Prostate gland (tissue), 2 donors: ENCODE measurements around the gene NUTM2B. TPM values are rescaled to one million over a fixed set of nuclear protein-coding genes. Genes with fewer than 3 reads are reported as not detected.
"Not testable (repeated sequence)": the region's sequence is repeated elsewhere in the genome, so short reads cannot be mapped to it uniquely, and the experiment has no call there.

Source experiments
- DNase-seq: peaks from one replicate; pipeline ENCODE4 v3.0.0-alpha.2; 2019; ENCODE audit warnings: low spot score
- H3K27ac ChIP-seq, 2 donors: fragments of 200-600 bp; sonication (generic); 2 replicates each; pipeline ENCODE4 v1.5.1; 2017 to 2019
- H3K27me3 ChIP-seq: fragments of 200-600 bp; sonication (generic); replicated peaks from 2 replicates; pipeline ENCODE4 v1.5.1; 2019; ENCODE audit not compliant: insufficient read depth
- H3K36me3 ChIP-seq, 2 donors: fragments of 200-600 bp; sonication (generic); 1 replicate in 1 of 2; 2 replicates in 1 of 2; pipeline versions ENCODE4 v1.5.1 to v1.8.1; 2017 to 2019
- H3K4me1 ChIP-seq: fragments of 200-600 bp; sonication (generic); replicated peaks from 2 replicates; pipeline ENCODE4 v1.5.1; 2019
- H3K4me3 ChIP-seq, 2 donors: fragments of 200-600 bp; sonication (generic); 2 replicates each; pipeline ENCODE4 v1.5.1; 2017 to 2019
- H3K9me3 ChIP-seq: fragments of 200-600 bp; sonication (generic); 2 replicates; pipeline ENCODE4 v1.5.1; 2017
- WGBS: methylation state at CpG from one replicate; pipeline ENCODE4 v1.1.5; 2018; 5-methylcytosine and 5-hydroxymethylcytosine counted together
- intact Hi-C: fragments of 100-400 bp; cut with DNase I; formaldehyde crosslinking; loops from one replicate; pipeline ENCODE4 v1.14.2; 2022
- total RNA-seq, 2 donors: library from RNA; depleted of rRNA; stranded (reverse); fragments of >200 nt; gene quantifications; one replicate each; pipeline ENCODE4 v1.1.0, GENCODE V29; 2016

The NUTM2B gene, protein sequence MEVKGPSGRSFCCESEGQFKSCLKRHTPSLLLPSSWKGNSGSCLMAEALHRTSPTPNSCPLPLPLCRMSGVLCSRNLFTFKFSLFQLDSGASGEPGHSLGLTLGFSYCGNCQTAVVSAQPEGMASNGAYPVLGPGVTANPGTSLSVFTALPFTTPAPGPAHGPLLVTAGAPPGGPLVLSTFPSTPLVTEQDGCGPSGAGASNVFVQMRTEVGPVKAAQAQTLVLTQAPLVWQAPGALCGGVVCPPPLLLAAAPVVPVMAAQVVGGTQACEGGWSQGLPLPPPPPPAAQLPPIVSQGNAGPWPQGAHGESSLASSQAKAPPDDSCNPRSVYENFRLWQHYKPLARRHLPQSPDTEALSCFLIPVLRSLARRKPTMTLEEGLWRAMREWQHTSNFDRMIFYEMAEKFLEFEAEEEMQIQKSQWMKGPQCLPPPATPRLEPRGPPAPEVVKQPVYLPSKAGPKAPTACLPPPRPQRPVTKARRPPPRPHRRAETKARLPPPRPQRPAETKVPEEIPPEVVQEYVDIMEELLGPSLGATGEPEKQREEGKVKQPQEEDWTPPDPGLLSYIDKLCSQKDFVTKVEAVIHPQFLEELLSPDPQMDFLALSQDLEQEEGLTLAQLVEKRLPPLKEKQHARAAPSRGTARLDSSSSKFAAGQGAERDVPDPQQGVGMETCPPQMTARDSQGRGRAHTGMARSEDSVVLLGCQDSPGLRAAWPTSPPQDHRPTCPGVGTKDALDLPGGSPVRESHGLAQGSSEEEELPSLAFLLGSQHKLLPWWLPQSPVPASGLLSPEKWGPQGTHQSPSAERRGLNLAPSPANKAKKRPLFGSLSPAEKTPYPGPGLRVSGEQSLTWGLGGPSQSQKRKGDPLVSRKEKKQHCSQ
- 1 to 10 TPM; 1.6 to 6.0 TPM for total RNA-seq

DNA sequence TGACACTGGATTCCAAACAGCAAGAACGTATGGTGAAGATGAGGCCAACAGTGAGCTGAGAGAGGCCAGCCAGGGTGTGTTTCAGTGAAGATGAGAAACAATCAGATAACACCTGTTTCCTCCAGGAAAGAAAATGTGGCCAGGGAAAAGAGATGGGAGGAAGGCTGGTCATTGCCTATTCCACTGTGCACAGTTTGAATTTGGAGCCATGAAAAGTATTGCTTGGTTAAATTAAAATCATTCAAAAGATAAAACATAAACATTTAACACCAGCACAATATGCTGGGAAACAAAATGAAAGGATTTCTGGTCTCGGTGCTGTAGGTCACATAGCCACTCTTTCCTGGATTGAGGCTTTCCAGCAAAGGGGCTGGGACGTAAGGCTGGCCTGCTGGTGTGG is at the start of gene NUTM2B:
Gene NUTM2B, plus strand, starts transcription at position 301 of the 400 bp plus-strand sequence. CDS start 383 bp downstream, outside the sequence.
- H3K4me1 ChIP-seq, DNase-seq, H3K27me3 ChIP-seq, H3K36me3 ChIP-seq, intact Hi-C loops, H3K27ac ChIP-seq, H3K9me3 ChIP-seq, H3K4me3 ChIP-seq: not testable (repeated sequence)
- no CpG with 5 or more reads among the region's 3 CpGs for WGBS

DNA sequence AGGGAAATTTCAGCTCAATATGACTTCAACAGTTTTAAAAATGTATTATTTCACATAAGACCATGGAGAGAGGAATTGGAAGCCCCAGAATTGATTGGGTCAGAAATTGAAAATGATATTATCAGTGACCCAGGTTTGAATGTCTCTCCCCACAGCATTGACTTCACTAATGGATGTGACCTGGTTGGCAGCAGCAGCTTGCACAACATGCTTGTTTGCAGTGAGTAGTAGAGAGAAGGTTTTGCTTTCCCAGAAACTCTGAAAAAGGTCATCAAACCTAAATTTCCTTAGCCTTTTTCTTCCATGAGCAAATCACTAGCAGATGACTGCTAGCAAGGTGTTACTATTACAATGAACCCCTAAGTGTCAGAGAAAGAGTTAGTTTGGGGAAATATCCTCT is 39.7 kb upstream of the NUTM2B start:
- DNase-seq, H3K27me3 ChIP-seq, intact Hi-C loops, H3K9me3 ChIP-seq, H3K27ac ChIP-seq, H3K4me3 ChIP-seq, H3K36me3 ChIP-seq, H3K4me1 ChIP-seq: not testable (repeated sequence)

DNA sequence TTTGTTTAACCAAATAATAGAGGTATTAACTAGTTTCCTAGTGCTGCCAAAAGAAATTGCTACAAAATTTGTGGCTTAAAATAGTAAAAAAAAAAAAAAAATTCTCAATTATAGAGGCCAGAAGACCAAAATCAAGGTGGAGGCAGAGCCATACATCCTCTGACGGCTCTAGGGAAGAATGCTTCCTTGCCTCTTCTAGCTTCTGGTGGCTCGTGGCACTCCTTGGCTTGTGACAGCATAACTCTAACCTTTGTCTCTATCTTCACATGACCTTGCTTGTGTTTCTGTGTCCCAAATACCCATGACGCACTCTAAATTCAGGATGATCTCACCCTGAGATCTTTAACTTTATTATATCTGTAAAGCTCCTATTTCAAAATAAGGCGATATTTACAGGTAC is 38.3 kb upstream of the NUTM2B start:
- 72% methylated on average over 4 of the region's 4 CpGs for WGBS
- intact Hi-C loops, DNase-seq: not testable (repeated sequence)

DNA sequence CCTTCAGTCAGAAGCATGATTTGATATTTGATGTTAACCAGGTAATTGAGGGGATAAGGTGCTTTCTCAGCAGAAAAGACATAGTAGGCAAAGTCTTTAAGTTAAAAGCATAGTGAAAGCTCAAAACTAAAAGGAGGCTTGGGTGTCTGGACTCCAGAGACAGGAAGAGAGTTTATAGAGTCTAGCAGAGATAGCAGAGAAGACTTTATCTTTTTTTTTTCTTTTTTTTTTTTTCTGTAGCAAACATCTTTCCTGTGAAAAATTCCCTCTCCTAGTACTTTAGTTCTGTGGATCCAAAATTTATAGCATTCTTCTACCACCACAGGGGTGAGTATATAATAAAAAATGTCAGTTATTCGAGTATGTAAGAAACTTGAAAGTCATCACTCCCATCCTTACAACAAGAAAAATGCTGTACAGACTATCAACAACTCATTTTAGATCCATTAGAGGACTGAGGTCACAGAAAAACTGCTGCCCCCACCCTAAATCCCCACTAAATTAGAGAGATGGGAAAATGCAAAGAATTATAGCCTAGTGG is 33.7 kb upstream of the NUTM2B start:
- H3K4me1 ChIP-seq, H3K27ac ChIP-seq, H3K27me3 ChIP-seq, H3K4me3 ChIP-seq, H3K36me3 ChIP-seq, DNase-seq, H3K9me3 ChIP-seq, intact Hi-C loops: not testable (repeated sequence)
- 32% methylated on average over 1 of the region's 1 CpG for WGBS

More for the DNA sequence above, 38.3 kb upstream of the NUTM2B start:
- H3K9me3 ChIP-seq, H3K4me1 ChIP-seq, H3K27ac ChIP-seq, H3K27me3 ChIP-seq, H3K36me3 ChIP-seq, H3K4me3 ChIP-seq: not testable (repeated sequence)

DNA sequence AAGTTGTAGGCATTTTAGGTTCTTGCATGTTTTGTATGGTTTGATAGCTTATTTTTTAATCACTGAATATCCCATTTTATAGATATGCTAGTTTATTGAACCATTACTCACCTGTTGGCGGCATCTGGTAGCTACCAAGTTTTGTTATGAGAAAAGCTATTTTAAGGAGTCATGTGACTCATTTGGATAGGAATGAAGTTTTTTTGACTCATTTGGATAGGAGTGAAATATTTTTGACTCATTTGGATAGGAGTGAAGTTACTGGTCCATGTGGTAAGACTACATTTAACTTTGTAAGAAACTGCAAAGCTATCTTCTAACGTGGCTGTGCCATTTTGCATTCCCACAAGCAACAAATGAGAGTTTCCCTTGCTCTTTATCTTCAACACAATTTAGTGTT is 28.1 kb upstream of the NUTM2B start:
- H3K9me3 ChIP-seq, H3K27ac ChIP-seq, DNase-seq, H3K4me1 ChIP-seq, intact Hi-C loops, H3K27me3 ChIP-seq, H3K4me3 ChIP-seq, H3K36me3 ChIP-seq: not testable (repeated sequence)
- 80% methylated on average over 2 of the region's 2 CpGs for WGBS

DNA sequence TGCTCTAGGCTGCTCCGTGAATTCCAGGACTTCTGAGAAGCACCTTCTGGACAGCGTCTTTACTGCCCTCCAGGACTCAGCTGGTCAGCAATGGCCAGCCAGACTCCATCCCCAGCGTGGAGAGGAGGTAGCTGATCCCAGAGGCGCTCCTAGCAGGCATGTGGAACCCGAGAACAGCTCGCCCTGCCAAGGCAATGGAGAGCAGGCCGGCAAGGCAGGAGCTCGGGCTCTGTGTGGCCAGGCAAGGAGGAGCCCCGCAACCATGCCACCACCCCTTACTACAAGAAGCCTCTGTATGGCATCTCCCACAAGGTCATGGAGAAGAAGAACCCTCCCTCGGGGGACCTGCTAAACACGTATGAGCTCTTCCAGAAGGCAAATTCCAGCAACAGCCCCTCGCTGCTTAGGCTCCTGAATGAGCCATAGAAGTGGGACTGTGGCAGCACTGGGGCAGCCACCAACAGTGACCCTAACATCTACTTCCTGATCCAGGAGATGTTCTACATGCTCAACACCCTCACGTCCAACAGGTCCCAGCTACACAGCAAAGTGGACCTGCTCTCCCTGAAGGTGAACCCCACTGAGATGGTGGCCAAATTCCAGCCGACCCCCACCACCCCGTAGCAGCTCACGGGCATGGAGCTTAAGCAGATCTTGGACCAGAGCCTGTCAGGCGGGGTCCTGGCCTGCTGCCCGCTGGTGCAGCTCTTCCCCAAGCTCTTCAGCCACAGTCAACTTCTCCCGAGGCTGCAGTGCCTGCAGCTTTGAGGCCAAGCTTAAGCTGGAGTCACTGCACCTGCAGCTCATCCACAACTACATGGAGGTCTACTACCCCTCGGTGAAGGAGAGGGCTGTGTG is 19.8 kb upstream of the NUTM2B start:
- H3K4me1 ChIP-seq, intact Hi-C loops, DNase-seq: not testable (repeated sequence)

DNA sequence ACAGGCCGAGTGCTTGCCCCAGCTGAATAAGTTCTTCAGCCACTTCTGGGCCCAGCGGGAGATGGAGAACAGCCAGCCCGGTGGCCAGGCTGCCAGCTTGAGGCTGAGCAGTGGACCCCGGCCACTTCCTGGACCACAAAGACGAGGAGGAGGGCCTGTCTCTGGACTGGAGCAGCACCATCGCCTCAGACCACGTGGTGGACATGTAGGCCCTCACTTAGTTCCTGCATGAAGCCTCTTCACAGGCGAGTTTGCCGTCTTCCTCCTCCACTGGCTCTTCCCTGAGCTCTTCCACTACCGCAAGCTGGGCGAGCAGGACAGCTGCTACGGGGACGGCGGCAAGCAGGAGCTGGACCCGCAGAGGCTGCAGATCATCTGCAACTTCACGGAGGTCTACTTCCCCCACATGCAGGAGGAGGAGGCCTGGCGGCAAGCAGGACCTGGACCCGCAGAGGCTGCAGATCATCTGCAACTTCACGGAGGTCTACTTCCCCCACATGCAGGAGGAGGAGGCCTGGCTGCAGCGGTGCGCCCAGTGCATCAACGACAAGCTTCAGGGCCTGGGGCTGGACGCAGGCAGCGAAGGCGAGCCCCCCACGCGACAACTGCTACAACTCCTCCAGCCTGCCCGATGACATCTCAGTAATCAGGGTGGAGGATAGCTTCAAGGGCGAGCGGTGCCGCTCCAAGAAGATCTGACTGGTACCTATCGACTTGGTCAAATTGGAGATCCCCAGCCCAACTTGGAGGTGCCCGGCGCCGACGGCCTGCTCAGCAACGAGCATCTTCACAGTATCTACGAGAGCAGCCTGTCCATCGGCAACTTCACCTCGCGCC is 18.9 kb upstream of the NUTM2B start:
- H3K27me3 ChIP-seq, H3K27ac ChIP-seq, intact Hi-C loops, H3K4me1 ChIP-seq, H3K36me3 ChIP-seq, H3K9me3 ChIP-seq, DNase-seq, H3K4me3 ChIP-seq: not testable (repeated sequence)
- 93% methylated on average over 41 of the region's 41 CpGs for WGBS

More for the DNA sequence above, 19.8 kb upstream of the NUTM2B start:
- not testable (repeated sequence) for H3K4me3 ChIP-seq, H3K9me3 ChIP-seq, H3K27ac ChIP-seq, H3K36me3 ChIP-seq, H3K27me3 ChIP-seq
- 91% methylated on average over 20 of the region's 20 CpGs for WGBS

DNA sequence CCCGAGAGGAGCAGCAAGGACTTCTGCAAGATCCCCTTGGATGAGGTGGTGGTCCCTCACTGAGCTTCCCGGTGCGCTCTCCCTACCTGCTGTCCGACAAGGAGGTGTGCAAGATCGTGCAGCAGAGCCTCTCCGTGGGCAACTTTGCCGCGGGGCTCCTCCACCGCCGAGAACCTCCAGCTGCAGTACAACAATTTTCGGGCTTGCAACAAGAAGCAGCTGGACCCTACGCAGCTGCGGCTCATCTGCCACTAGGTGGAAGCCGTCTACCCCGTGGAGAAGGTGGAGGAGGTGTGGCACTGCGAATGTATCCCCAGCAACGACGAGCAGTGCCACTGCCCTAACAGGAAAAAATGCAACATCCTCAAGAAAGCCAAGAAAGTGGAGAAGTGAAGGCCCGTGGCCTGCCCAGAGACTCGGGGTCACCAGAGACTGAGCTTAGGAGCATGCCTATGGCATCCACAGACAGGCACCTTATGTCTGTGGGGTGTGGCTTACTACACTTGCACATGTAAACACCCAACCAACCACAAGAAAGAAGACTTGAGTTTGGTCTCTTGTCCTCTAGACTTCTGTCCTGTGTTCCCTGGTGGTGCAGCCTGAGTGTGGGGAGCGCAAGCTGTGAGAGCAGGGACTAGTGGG is 17.9 kb upstream of the NUTM2B start:
- H3K4me1 ChIP-seq, H3K4me3 ChIP-seq, DNase-seq, H3K27ac ChIP-seq, H3K36me3 ChIP-seq, H3K9me3 ChIP-seq, H3K27me3 ChIP-seq, intact Hi-C loops: not testable (repeated sequence)
- 81% methylated on average over 17 of the region's 21 CpGs for WGBS

DNA sequence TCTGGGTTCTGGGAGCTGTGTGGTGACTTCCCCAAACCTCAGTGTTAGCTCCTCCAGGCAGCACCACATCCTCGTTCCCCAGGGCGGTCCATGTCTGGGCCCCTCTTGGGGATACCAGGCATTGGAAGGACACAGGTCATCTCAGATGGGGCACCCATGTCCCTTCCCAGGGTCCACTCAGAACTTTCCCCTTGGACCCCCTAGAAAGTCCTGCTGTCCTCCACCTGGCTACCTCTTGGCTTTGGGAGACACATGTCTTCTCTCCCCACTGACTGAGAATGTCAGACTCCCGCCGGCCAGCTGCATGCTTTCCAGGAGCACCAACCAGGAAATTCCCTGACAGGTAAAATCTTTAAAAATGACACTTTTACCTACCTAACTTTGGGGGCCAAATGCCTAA is 16.4 kb upstream of the NUTM2B start:
- WGBS, result 95% methylated on average over 4 of the region's 4 CpGs
- H3K4me1 ChIP-seq, DNase-seq, intact Hi-C loops, H3K27me3 ChIP-seq, H3K4me3 ChIP-seq, H3K9me3 ChIP-seq, H3K36me3 ChIP-seq, H3K27ac ChIP-seq: not testable (repeated sequence)

DNA sequence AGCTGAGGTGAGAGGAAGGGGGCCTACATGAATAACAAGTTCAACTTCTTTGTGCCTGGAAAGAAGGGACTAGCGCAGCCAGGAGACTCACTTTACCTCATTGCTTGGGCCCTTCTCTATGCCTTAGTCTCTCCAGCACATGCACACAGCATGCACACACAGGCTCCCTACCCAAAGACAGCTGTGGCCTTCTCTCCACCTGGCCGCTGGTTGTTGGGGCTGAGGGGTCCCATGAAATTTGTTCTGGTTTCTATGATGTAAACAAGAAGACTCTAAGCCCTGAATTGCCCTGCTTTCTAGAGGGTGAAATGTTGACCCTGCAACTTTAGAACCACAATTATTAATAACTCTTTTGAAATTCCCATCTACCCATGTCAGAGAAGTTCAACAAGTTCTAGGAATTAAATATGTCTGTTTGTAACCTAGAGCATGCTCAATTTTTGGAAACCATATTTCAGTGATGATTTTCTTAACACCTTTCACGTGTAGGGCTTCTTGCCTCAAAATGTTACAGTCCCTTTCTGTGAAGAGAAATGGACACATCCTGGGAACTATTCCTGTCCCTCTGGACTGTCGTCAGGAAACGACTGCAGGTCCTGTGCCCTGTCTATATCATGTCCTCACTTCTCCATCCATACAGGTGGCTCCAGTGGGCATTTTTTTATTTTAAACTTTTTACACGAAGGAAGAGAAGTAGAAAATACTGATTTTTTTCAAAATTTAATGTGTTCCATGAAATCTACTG is 15.4 kb upstream of the NUTM2B start:
- WGBS, result 90% methylated on average over 6 of the region's 6 CpGs
- H3K4me3 ChIP-seq, H3K4me1 ChIP-seq, DNase-seq, H3K27me3 ChIP-seq, H3K27ac ChIP-seq, intact Hi-C loops, H3K9me3 ChIP-seq, H3K36me3 ChIP-seq: not testable (repeated sequence)
